Measurements from ENCODE around the gene SIRT4.

SIRT4 gene

DNA sequence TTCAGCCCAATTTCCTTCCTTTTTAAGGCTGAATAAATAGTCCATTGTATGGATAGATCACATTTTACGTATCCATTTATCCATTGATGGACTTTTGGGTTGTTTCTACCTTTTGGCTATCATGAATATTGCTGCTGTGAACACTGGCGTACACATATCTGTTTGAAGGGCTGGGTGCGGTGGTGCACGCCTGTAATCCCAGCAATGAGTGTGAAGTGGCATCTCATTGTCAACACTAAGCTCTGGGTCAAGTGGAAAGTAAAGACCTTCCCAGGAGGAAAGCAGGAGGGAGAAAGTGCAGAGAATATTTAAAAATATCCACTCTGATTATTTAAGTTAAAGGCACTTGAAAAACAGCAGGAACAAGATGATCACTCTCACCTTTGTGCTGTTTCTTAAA lies 37.1 kb downstream of the SIRT4 start:
- no peak for DNase-seq

- DNase-seq, result no peak
Measured at GRCh38 chr12:120342175-120343038, 40.3 kb downstream of the SIRT4 start.

DNA sequence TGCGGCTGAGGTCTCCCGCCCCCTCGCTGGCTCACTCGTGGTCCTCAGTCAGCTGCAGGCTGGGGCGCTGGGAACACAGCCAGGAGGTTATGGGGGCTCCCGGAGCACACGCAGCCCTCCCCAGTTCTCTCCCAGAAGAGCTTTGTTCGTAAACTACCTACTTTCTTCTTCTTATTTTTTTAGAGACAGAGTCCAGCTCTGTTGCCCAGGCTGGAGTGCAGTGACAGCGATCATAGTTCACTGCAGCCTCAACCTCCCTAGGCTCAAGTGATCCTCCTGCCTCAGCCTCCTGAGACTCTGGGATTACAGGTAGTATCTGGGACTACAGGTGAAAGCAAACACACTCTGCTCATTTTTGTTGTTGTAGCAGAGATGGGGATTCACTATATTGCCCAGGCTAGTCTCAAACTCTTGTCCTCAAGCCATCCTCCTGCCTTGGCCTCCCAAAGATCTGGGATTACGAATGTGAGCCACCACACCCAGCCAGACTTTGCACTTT lies 41.0 kb downstream of the SIRT4 start:
- no peak for DNase-seq

DNA sequence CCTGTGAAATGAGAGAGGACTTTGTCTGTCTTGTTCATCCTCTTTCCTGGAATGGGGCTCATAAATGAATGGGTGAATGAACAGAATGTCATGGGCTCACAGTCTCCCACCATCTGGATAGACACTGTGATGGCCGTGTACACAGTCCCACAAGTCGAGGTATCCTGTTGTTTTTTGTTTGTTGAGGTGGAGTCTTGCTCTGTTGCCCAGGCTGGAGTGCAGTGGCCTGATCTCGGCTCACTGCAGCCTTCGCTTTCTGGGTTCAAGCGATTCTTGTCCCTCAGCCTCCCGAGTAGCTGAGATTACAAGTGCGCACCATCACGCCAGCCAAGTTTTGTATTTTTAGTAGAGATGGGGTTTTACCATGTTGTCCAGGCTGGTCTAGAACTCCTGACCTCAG lies 41.6 kb downstream of the SIRT4 start:
- no peak for DNase-seq

DNA sequence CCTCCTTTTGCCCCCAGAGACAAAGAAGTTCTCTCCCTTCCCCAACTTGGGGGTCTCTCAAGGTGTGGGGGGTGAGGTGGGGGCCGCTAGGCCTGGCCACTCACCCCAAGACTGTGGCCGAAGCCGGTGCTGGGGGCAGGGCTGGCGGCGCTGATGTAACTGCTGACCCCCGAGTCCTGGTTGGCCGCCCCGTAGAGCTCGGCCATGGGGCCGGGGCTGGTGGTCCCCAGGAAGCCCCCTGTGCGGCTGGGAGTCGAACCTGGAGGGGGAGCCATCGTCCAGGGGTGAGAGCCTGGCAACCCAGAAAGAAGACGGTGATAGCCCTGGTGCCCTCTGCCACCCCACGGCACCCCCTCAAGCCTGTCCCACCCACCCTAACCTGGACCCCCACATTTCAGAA lies 43.9 kb downstream of the SIRT4 start:
- no peak for DNase-seq

GRCh38 chr12:120346681-120347080 lies 44.6 kb downstream of the SIRT4 start:
- DNase-seq, result no peak

DNA sequence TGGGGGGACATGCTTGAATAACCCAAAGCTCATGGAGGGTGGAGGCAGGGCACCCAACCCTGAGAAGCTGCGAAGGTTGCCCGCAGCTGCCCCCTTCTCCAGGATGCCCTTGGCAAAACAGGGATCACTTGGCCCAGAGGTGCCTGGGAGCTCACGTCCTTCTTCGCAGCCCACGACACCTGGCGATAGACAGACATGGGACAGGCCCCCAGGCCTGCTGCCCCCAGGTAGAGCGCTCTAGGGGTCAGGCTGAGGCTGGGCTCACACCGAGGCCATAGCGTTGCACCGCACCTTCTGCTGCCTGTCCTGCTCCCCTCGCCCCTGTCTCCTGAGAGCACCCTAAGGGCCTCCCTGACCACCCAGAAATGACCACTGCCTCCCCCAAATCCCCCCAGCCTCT lies 45.6 kb downstream of the SIRT4 start:
- no peak for DNase-seq

GRCh38 chr12:120350576-120351350 lies 48.6 kb downstream of the SIRT4 start:
- no peak for DNase-seq

- DNase-seq, result no peak
Measured at GRCh38 chr12:120352117-120352516, 50.0 kb downstream of the SIRT4 start.

DNA sequence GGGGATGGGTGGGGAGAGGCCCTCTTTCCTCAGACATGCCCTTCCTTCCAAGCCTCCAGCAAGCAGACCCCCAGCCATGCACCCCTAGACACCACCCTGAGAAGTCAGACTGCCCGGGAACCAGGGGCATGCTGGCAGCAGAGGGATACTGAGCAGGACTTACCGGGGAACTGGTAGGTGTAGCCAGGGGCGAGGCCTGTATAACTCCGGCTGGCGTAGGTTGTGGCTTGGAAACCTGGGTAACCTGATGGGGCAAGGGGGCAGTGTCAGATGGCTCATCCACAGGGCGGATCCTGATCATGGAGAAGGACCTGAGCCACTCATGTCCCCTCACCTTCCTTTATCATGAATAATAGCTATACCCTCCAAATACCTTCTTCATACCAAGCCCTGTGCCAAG lies 51.0 kb downstream of the SIRT4 start:
- DNase-seq, result no peak

- DNase-seq, result no peak
Measured at GRCh38 chr12:120353556-120354317, 51.6 kb downstream of the SIRT4 start.

DNA sequence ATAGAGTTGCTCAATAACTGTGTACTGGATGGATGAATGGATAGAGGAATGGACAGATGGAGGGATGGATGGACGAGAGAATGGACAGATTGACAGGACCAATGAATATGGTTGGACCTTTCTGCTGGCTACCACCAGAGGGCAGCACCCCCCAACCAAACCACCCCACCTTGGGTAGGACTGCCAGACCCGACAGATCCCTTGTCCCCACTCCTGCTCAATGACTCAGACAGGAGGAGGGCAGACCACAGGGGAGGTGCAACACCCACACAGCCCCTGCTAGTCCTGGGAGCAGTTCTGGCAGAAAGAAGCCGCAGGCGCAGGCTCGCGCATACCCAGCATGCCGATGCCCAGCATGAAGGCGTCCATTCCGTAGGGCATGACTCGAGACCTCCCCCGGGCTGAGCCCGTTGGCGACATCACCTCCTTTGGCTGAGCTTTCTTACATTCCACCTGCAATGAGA lies 54.5 kb downstream of the SIRT4 start:
- DNase-seq, result peak; percentile 79

DNA sequence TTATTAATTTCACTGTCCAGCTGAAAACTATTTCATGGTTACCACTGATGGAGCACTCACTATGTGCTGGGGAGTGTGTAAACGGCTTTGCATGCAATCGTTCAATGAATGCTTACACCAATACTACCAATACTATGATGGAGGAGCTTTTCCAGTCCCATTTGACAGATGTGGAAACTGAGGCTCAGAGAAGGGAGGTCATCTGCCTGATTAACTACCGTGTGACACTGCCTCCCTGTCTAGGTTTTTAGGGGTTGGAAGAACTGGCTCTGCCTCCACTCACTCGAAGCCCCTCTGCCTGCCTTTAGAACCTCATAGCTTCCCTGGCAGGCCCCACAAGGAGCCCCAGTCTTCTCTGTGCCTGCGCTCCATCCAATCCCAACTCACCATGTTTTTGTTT lies 55.0 kb downstream of the SIRT4 start:
- no peak for DNase-seq

GRCh38 chr12:120358412-120359100 lies 56.4 kb downstream of the SIRT4 start:
- DNase-seq, result no peak

GRCh38 chr12:120359128-120359527 lies 57.0 kb downstream of the SIRT4 start:
- no peak for DNase-seq

DNA sequence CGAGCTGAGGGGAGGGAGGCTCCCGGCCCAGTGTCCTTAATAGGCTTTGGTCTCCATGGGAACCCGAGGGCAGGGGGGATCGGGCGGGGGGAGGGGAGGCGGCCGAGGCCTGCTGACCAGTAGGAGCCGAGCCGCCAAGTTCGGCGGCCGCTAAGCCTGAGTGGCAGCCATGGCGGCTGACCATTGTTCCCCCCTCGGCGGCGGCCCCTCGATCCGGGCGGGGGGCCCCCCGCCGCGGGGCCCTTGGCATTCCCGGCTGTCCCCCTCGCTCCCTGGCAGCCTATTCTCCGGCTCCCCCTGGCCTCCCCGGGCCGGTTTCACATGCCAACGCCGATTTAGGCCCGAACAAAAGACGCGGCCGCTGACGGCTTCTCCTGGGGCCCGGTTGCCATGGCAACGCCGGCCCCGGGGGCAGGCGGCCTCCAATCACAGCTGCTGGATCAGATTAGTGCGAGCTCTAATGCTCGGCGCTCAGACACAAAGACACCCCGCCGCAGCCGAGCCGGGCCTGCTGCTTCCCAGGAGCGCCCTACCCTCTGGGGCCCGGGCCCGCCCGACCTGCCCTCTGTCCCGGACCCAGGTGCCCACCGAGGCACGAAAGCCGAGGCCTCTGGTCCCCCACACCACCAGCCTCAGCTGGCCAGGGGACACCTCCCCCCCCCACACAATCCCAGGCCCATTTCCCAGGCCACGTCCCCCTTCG lies 59.5 kb downstream of the SIRT4 start:
- DNase-seq, result no peak
